K562 (cell line): ENCODE data around the gene TM7SF2. TPM values are rescaled to one million over a fixed set of nuclear protein-coding genes. Genes with fewer than 3 reads are reported as not detected.

Experiments used
- ARID1B ChIP-seq: fragments of 450-650 bp; IDR thresholded peaks from 2 replicates; pipeline ENCODE4 v1.6.1; 2016; ENCODE audit warnings: antibody characterized with exemption, mild to moderate bottlenecking, inconsistent platforms
- BRF1 ChIP-seq: IDR thresholded peaks from 3 replicates; pipeline ENCODE4 v1.6.1; 2011; ENCODE audit warnings: borderline replicate concordance, mild to moderate bottlenecking; ENCODE audit not compliant: insufficient read length; ENCODE audit errors: extremely low read depth
- CXXC5 ChIP-seq: fragments of 250-450 bp; sonication (Bioruptor Pico); IDR thresholded peaks from 2 replicates; pipeline ENCODE4 v1.8.0; 2022; ENCODE audit warnings: inconsistent platforms, mild to moderate bottlenecking, moderate library complexity
- EP400 ChIP-seq: fragments of 450-650 bp; IDR thresholded peaks from 2 replicates; pipeline ENCODE4 v1.6.1; 2017; ENCODE audit warnings: antibody characterized with exemption, mild to moderate bottlenecking, moderate library complexity
- EZH2 ChIP-seq: IDR thresholded peaks from 2 replicates; pipeline ENCODE4 v1.6.1; 2012; ENCODE audit warnings: low read depth, mild to moderate bottlenecking, inconsistent platforms, low read length, borderline replicate concordance
- GTF2F1 ChIP-seq: IDR thresholded peaks from 2 replicates; pipeline ENCODE4 v1.6.1; 2011; ENCODE audit warnings: low read depth, low read length, improper control_type of control experiment
- HNRNPH1 ChIP-seq: fragments of 200-400 bp; formaldehyde crosslinking; optimal IDR thresholded peaks from 2 replicates; pipeline ENCODE3; 2017; ENCODE audit warnings: low read depth, mild to moderate bottlenecking, low read length, moderate library complexity
- IRF1 ChIP-seq: sonication (generic); formaldehyde crosslinking; IDR thresholded peaks from 2 replicates; pipeline ENCODE4 v1.8.0; 2022; ENCODE audit warnings: missing genetic modification reagents, mild to moderate bottlenecking, borderline replicate concordance
- JUN ChIP-seq, 2 experiments: sonication (generic) in 1 of 2; formaldehyde crosslinking in 1 of 2; IDR thresholded peaks; 2 replicates each; pipeline versions ENCODE4 v1.6.1 to v1.8.0; 2012 to 2022; ENCODE audit warnings: borderline replicate concordance in 2 of 2, mild to moderate bottlenecking in 2 of 2, improper control_type of control experiment in 1 of 2, low read depth in 1 of 2, low read length in 1 of 2, missing genetic modification reagents in 1 of 2
- NR4A1 ChIP-seq, 2 experiments: fragments of 250-450 bp in 1 of 2; fragments of 450-650 bp in 1 of 2; sonication (Bioruptor Pico) in 1 of 2; IDR thresholded peaks; 2 replicates each; pipeline versions ENCODE4 v1.4.0 to v1.6.1; 2016 to 2020; ENCODE audit warnings: mild to moderate bottlenecking in 2 of 2, missing compliant biosample characterization in 1 of 2, missing genetic modification characterization in 1 of 2, moderate library complexity in 1 of 2
- NUFIP1 ChIP-seq: fragments of 450-650 bp; IDR thresholded peaks from 2 replicates; pipeline ENCODE4 v1.6.1; 2018; ENCODE audit not compliant: partially characterized antibody
- RUNX1 ChIP-seq: sonication (generic); IDR thresholded peaks from 2 replicates; pipeline ENCODE4 v1.6.1; 2016; ENCODE audit warnings: antibody characterized with exemption, low read depth
- SLC30A9 ChIP-seq: fragments of 250-450 bp; sonication (Bioruptor Pico); IDR thresholded peaks from 2 replicates; pipeline ENCODE4 v1.8.0; 2022; ENCODE audit warnings: mild to moderate bottlenecking, moderate library complexity
- SMAD3 ChIP-seq: fragments of 450-650 bp; formaldehyde crosslinking; conservative IDR thresholded peaks from 2 replicates; pipeline ENCODE4 v1.4.0; 2020; ENCODE audit warnings: mild to moderate bottlenecking
- STAG1 ChIP-seq: sonication (generic); formaldehyde crosslinking; IDR thresholded peaks from 2 replicates; pipeline ENCODE4 v1.5.0; 2020; ENCODE audit warnings: missing genetic modification reagents, borderline replicate concordance
- TCF7 ChIP-seq: sonication (generic); IDR thresholded peaks from 2 replicates; pipeline ENCODE4 v1.6.1; 2016; ENCODE audit warnings: antibody characterized with exemption, borderline replicate concordance
- THAP12 ChIP-seq: fragments of 250-450 bp; sonication (Bioruptor Pico); IDR thresholded peaks from 2 replicates; pipeline ENCODE4 v1.9.0; 2021; ENCODE audit warnings: mild to moderate bottlenecking, inconsistent platforms
- YBX1 ChIP-seq: fragments of 450-650 bp; IDR thresholded peaks from 2 replicates; pipeline ENCODE4 v1.7.1; 2016; ENCODE audit warnings: mild to moderate bottlenecking
- ZNF274 ChIP-seq: IDR thresholded peaks from 2 replicates; pipeline ENCODE4 v1.6.1; 2011; ENCODE audit warnings: low read depth, mild to moderate bottlenecking, low read length, moderate library complexity, borderline replicate concordance
- ZNF280B ChIP-seq: fragments of 250-450 bp; sonication (Bioruptor Pico); IDR thresholded peaks from 2 replicates; pipeline ENCODE4 v1.5.1; 2021; ENCODE audit warnings: mild to moderate bottlenecking
- ZNF740 ChIP-seq, 3 experiments: fragments of 200-800 bp in 1 of 3; sonication (Bioruptor generic) in 1 of 3; sonication (generic) in 1 of 3; formaldehyde crosslinking in 1 of 3; IDR thresholded peaks; 2 replicates each; pipeline versions ENCODE4 v1.6.1 to v1.8.0; 2016 to 2022; ENCODE audit warnings: mild to moderate bottlenecking in 2 of 3, missing compliant biosample characterization in 2 of 3, missing genetic modification characterization in 2 of 3, missing genetic modification reagents in 1 of 3
- polyA plus RNA-seq, 8 experiments: library from polyadenylated mRNA; depleted of rRNA in 4 of 8; stranded (reverse) in 5 of 8; unstranded in 3 of 8; fragments of >200 nt; fragmentation: Nextera tagmentation in 2 of 8; fragmentation: Illumina TruSeq in 1 of 8; extraction: Ambion mirVana in 2 of 8; extraction: Trizol in 1 of 8; gene quantifications; 2 replicates each; pipeline versions ENCODE4 v1.2.1 to v1.2.3, GENCODE V29; 2011 to 2014; ENCODE audit warnings: inconsistent platforms in 1 of 8, missing spikeins in 1 of 8
- total RNA-seq, 7 experiments: library from RNA; depleted of rRNA in 6 of 7; stranded (reverse); fragments of >200 nt in 6 of 7; fragmentation: Illumina TruSeq in 2 of 7; extraction: Trizol in 2 of 7; gene quantifications; 2 replicates each; pipeline versions ENCODE4 v1.2.1 to v1.2.3, GENCODE V29; 2011 to 2021; ENCODE audit warnings: low replicate concordance in 1 of 7

The TM7SF2 gene
- total and polyA plus RNA-seq, 9 of the 15 experiments (the other 6 are each of a cell fraction or from before 2014, with no cell fraction given) = 1.2 to 22.0 (median 14.3) TPM

GRCh38 chr11:65121865-65122696 is 10.4 kb downstream of the TM7SF2 start, which contains the start of the genes FAU and MRPL49 (continued):
- TF ChIP-seq THAP12 (CRISPR knock-in tag) = peak; percentile 81; the same call in 1 of the 2 replicates
- TF ChIP-seq BRF1 = no peak
- no peak for TF ChIP-seq ZNF274
- no peak for TF ChIP-seq ZNF280B (CRISPR knock-in tag)
- TF ChIP-seq IRF1 (CRISPR knock-in tag) = no peak
- peak; percentile 53; the same call in 1 of the 2 replicates for TF ChIP-seq JUN (IDR thresholded peaks at IDR 0.05; ENCODE audit: borderline replicate concordance, low read depth, low read length)
- TF ChIP-seq JUN (CRISPR knock-in tag; IDR thresholded peaks at IDR 0.05; ENCODE audit: borderline replicate concordance) = no peak
- peak; percentile 98 for TF ChIP-seq CXXC5 (CRISPR knock-in tag)
- no peak for TF ChIP-seq RUNX1
- TF ChIP-seq ZNF740 (CRISPR knock-in tag; IDR thresholded peaks at IDR 0.05) = no peak
- no peak for TF ChIP-seq ZNF740 (tag; IDR thresholded peaks at IDR 0.05)
- TF ChIP-seq NUFIP1 = no peak
- no peak for TF ChIP-seq EZH2
- TF ChIP-seq TCF7 = no peak
- TF ChIP-seq GTF2F1 = 0 out of 2 replicates have a peak, but pooled peaks have one; percentile 83
- TF ChIP-seq ARID1B = no peak
- peak; percentile 97 for TF ChIP-seq EP400
- TF ChIP-seq STAG1 (CRISPR knock-in tag) = no peak
- no peak for TF ChIP-seq SLC30A9 (CRISPR knock-in tag)
- no peak for TF ChIP-seq SMAD3 (CRISPR knock-in tag)
- TF ChIP-seq YBX1 = no peak
- no peak for TF ChIP-seq HNRNPH1
- no peak for TF ChIP-seq NR4A1 (CRISPR knock-in tag; IDR thresholded peaks at IDR 0.05)
- TF ChIP-seq NR4A1 (tag; IDR thresholded peaks at IDR 0.05) = no peak
